Spleen (tissue), 11 donors: ENCODE data around the gene GNMT. TPM values are rescaled to one million over a fixed set of nuclear protein-coding genes. Genes with fewer than 3 reads are reported as not detected.
A peak's percentile ranks its signal among the peaks of the same experiment; 100 is the strongest.

Source experiments
- DNase-seq: peaks from one replicate; pipeline ENCODE4 v3.0.0-alpha.2; 2020
- H3K27ac ChIP-seq, 8 donors: fragments of 200-600 bp; sonication (generic) in 7 of 8; 1 replicate in 4 of 8; 2 replicates in 4 of 8; pipeline versions ENCODE4 v1.5.0 to v1.8.0; 2016 to 2021; ENCODE audit warnings: inconsistent platforms in 4 of 8, mild to moderate bottlenecking in 4 of 8, moderate library complexity in 1 of 8
- H3K27me3 ChIP-seq, 7 donors: fragments of 200-600 bp; sonication (generic) in 6 of 7; replicated peaks in 1 of 7; 1 replicate in 4 of 7; 2 replicates in 3 of 7; pipeline versions ENCODE4 v1.5.0 to v1.8.0; 2016 to 2021; ENCODE audit warnings: inconsistent platforms in 3 of 7, mild to moderate bottlenecking in 1 of 7
- H3K36me3 ChIP-seq, 6 donors: fragments of 200-600 bp; sonication (generic) in 5 of 6; 1 replicate in 4 of 6; 2 replicates in 2 of 6; pipeline versions ENCODE4 v1.5.0 to v1.8.0; 2016 to 2021; ENCODE audit warnings: inconsistent platforms in 2 of 6
- H3K4me1 ChIP-seq, 6 donors: fragments of 200-600 bp; sonication (generic) in 5 of 6; 1 replicate in 3 of 6; 2 replicates in 3 of 6; pipeline versions ENCODE4 v1.5.0 to v1.8.0; 2016 to 2021; ENCODE audit warnings: inconsistent platforms in 3 of 6
- H3K4me3 ChIP-seq, 8 donors: fragments of 200-600 bp; sonication (generic) in 7 of 8; 1 replicate in 4 of 8; 2 replicates in 4 of 8; pipeline versions ENCODE4 v1.5.0 to v1.8.0; 2016 to 2021; ENCODE audit warnings: inconsistent platforms in 4 of 8, mild to moderate bottlenecking in 4 of 8, moderate library complexity in 2 of 8
- H3K9me3 ChIP-seq, 8 donors: fragments of 200-600 bp; sonication (generic) in 7 of 8; 1 replicate in 4 of 8; 2 replicates in 4 of 8; pipeline versions ENCODE4 v1.5.0 to v1.8.0; 2016 to 2021; ENCODE audit warnings: inconsistent platforms in 4 of 8
- CTCF ChIP-seq, 11 experiments: fragments of 200-600 bp in 7 of 11; fragments of 450-650 bp in 4 of 11; sonication (generic) in 4 of 11; IDR thresholded peaks in 8 of 11; conservative IDR thresholded peaks in 3 of 11; 1 replicate in 7 of 11; 2 replicates in 4 of 11; pipeline versions ENCODE4 v1.4.0 to v1.8.0; 2016 to 2021; ENCODE audit warnings: antibody characterized with exemption in 11 of 11, inconsistent platforms in 4 of 11, mild to moderate bottlenecking in 1 of 11
- POLR2A ChIP-seq, 3 donors: fragments of 450-650 bp; IDR thresholded peaks; one replicate each; pipeline ENCODE4 v1.5.1; 2017; ENCODE audit warnings: antibody characterized with exemption in 3 of 3, mild to moderate bottlenecking in 1 of 3
- POLR2AphosphoS5 ChIP-seq, 3 donors: sonication (generic); formaldehyde crosslinking; IDR thresholded peaks; one replicate each; pipeline ENCODE4 v1.5.1; 2017; ENCODE audit warnings: antibody characterized with exemption in 3 of 3
- WGBS, 5 donors: extraction: QIAGEN DNeasy Blood & Tissue Kit in 3 of 5; methylation state at CpG; one replicate each; pipeline versions ENCODE4 v1.1.5 to v1.1.7; 2013 to 2018; 5-methylcytosine and 5-hydroxymethylcytosine counted together
- intact Hi-C: fragments of 100-400 bp; cut with DNase I; formaldehyde crosslinking; loops from one replicate; pipeline ENCODE4 v1.15.0; 2023; ENCODE audit warnings: low total_unique reads
- polyA plus RNA-seq, 3 donors: library from polyadenylated mRNA; stranded (reverse); fragments of 200-250 nt; gene quantifications; one replicate each; pipeline ENCODE4 v1.2.1, GENCODE V29; 2013
- total RNA-seq, 7 donors: library from RNA; depleted of rRNA in 3 of 7; stranded (reverse); fragments of >200 nt in 3 of 7; fragmentation: NEBNext Ultra II Directional in 4 of 7; extraction: Animal tissue kit (Norgen Biotek cat#: 25700) in 4 of 7; gene quantifications; one replicate each; pipeline versions ENCODE4 v1.1.0 to v1.2.1, GENCODE V29; 2016 to 2021
- donor health status: healthy with polysubstance abuse.
- donor health status: DM: no; HTN: no; CAD: no; lungs with moderate emphysema.
- donor health status: DM: no; HTN: no; CAD: no.
- donor health status: Bipolar disorder and iron deficiency.
- donor health status: healthy.
- donor health status: DM: no; HTN: no; CAD: no.
- donor health status: DM: yes; HTN: yes; CAD: no.

GNMT gene
- total and polyA plus RNA-seq, 10 donors = 0.68 to 3.0 (median 2.0) TPM

GRCh38 chr6:42916288-42916687, 44.3 kb upstream of the GNMT start:
- Histone ChIP-seq H3K27me3 (peaks cover 0 to 11% (median 6%) of the 10 kb centered on the region in 7 donors), H3K27ac (no peak overlapping the region), H3K9me3 (no peaks in the 10 kb centered on the region), H3K4me3 (no peak overlapping the region), H3K36me3 (no peaks in the 10 kb centered on the region), H3K4me1 (peaks cover 0 to 8% (median 7%) of the 10 kb centered on the region in 6 donors)
- TF ChIP-seq POLR2AphosphoS5 (IDR thresholded peaks at IDR 0.05) (no peak), CTCF (IDR thresholded peaks at IDR 0.05 in 8 of 11, conservative IDR thresholded peaks at IDR 0.05 in 3 of 11) (no peak), POLR2A (IDR thresholded peaks at IDR 0.05) (no peak)
- intact Hi-C loops = no loop called here
- WGBS, 5 donors = 73 to 92% (median 79%) methylated on average over 1 of the region's 1 CpG
- no peak for DNase-seq

- Histone ChIP-seq H3K4me3 (no peak overlapping the region), H3K36me3 (no peaks in the 10 kb centered on the region), H3K27ac (no peak overlapping the region), H3K27me3 (no peaks in the 10 kb centered on the region), H3K4me1 (peaks cover 0 to 16% (median 6%) of the 10 kb centered on the region in 6 donors), H3K9me3 (no peaks in the 10 kb centered on the region)
- WGBS, 5 donors = 67 to 87% (median 72%) methylated on average over 6 of the region's 6 CpGs
- intact Hi-C loops = no loop called here
- TF ChIP-seq POLR2A (IDR thresholded peaks at IDR 0.05) = no peak
- TF ChIP-seq POLR2AphosphoS5 (IDR thresholded peaks at IDR 0.05) = no peak
- no peak for TF ChIP-seq CTCF (IDR thresholded peaks at IDR 0.05 in 8 of 11, conservative IDR thresholded peaks at IDR 0.05 in 3 of 11)
- DNase-seq = no peak
Observed at GRCh38 chr6:42921801-42922200, 38.8 kb upstream of the GNMT start.

GRCh38 chr6:42923666-42924065, 36.9 kb upstream of the GNMT start:
- Histone ChIP-seq H3K4me1 (peaks cover 0 to 29% (median 16%) of the 10 kb centered on the region in 6 donors), H3K27me3 (no peaks in the 10 kb centered on the region), H3K27ac (peak overlapping the region in 2 of 8 donors; percentile 30 to 58), H3K9me3 (no peaks in the 10 kb centered on the region), H3K36me3 (no peaks in the 10 kb centered on the region), H3K4me3 (peak overlapping the region in 1 of 8 donors; percentile 46)
- DNase-seq = no peak
- TF ChIP-seq POLR2AphosphoS5 (IDR thresholded peaks at IDR 0.05) (no peak), POLR2A (IDR thresholded peaks at IDR 0.05) (no peak), CTCF (IDR thresholded peaks at IDR 0.05 in 8 of 11, conservative IDR thresholded peaks at IDR 0.05 in 3 of 11) (no peak)
- intact Hi-C loops = no loop called here
- 64 to 87% (median 68%) methylated on average over 2 of the region's 2 CpGs for WGBS, 5 donors

- H3K9me3 ChIP-seq = no peaks in the 10 kb centered on the region
- WGBS, 5 donors = 72 to 89% (median 81%) methylated on average over 4 to 23 of the region's 23 CpGs
- TF ChIP-seq POLR2AphosphoS5 (IDR thresholded peaks at IDR 0.05) (no peak), POLR2A (IDR thresholded peaks at IDR 0.05) (no peak), CTCF (IDR thresholded peaks at IDR 0.05 in 8 of 11, conservative IDR thresholded peaks at IDR 0.05 in 3 of 11) (no peak)
- no peaks in the 10 kb centered on the region for H3K27me3 ChIP-seq
- H3K4me3 ChIP-seq = peak overlapping the region in 1 of 8 donors; percentile 17
- no peaks in the 10 kb centered on the region for H3K36me3 ChIP-seq
- DNase-seq = no peak
- H3K27ac ChIP-seq = peak overlapping the region in 1 of 8 donors; percentile 11
- intact Hi-C loops = no loop called here
- peaks cover under 1 to 37% (median 23%) of the 10 kb centered on the region in 6 donors for H3K4me1 ChIP-seq
Observed at GRCh38 chr6:42925248-42925857, 35.2 kb upstream of the GNMT start.
